BJ (cell line): Measurements from ENCODE around the gene MICAL1. TPM values are rescaled to one million over a fixed set of nuclear protein-coding genes. Genes with fewer than 3 reads are reported as not detected.

Source experiments
- CTCF ChIA-PET: fragments of 350-600 bp; formaldehyde crosslinking; extraction: SDS; loops from one replicate; lab custom pipeline; 2021; ENCODE audit warnings: antibody characterized with exemption, inconsistent platforms; lab: Yijun Ruan, JAX
- POLR2A ChIA-PET: fragments of 300-600 bp; sonication (Branson Sonifier 250); formaldehyde crosslinking; extraction: SDS; loops from one replicate; lab custom pipeline; 2021; ENCODE audit warnings: antibody characterized with exemption; lab: Charles Lee
- DNase-seq: peaks from one replicate; pipeline ENCODE4 v3.0.0-alpha.2; 2011; ENCODE audit warnings: low read depth
- H3K27me3 ChIP-seq: 2 replicates; pipeline ENCODE4 v1.6.0; 2011; ENCODE audit warnings: low read length; ENCODE audit not compliant: control insufficient read depth, insufficient read depth
- H3K36me3 ChIP-seq: 2 replicates; pipeline ENCODE4 v1.5.1; 2011; ENCODE audit warnings: low read length; ENCODE audit not compliant: control insufficient read depth, insufficient read depth
- H3K4me3 ChIP-seq: 2 replicates; pipeline ENCODE4 v1.5.1; 2011; ENCODE audit warnings: low read depth, mild to moderate bottlenecking, control low read depth, low read length
- CTCF ChIP-seq: IDR thresholded peaks from 2 replicates; pipeline ENCODE4 v1.5.1; 2011; ENCODE audit warnings: low read depth, mild to moderate bottlenecking, control low read depth, inconsistent platforms, low read length, moderate library complexity; ENCODE audit not compliant: insufficient read depth
- polyA plus RNA-seq: library from polyadenylated mRNA; depleted of rRNA; stranded (reverse); fragments of >200 nt; gene quantifications from 2 replicates; pipeline ENCODE4 v1.2.3, GENCODE V29; 2011

Gene MICAL1
- polyA plus RNA-seq, 1 experiment: 84.6 TPM

GRCh38 chr6:109475625-109476024, 20.1 kb upstream of the MICAL1 start:
- H3K36me3 ChIP-seq: peaks cover 13% of the 10 kb centered on the region
- CTCF ChIA-PET: interaction anchor here (1.0 kb wide), 1 partner anchor 13 kb away, joined by 4 read pairs; no protein-coding TSS in a partner anchor
- no peaks in the 10 kb centered on the region for H3K27me3 ChIP-seq
- TF ChIP-seq CTCF: no peak
- POLR2A ChIA-PET: interaction anchor here (0.6 kb wide), 1 partner anchor 564 kb away, joined by 3 read pairs; no protein-coding TSS in a partner anchor
- H3K4me3 ChIP-seq: no peak overlapping the region
- no peak for DNase-seq

- no peak for TF ChIP-seq CTCF
- no peaks in the 10 kb centered on the region for H3K27me3 ChIP-seq
- H3K4me3 ChIP-seq: no peak overlapping the region
- ChIA-PET POLR2A (no interaction called here), CTCF (no interaction called here)
- no peak for DNase-seq
- H3K36me3 ChIP-seq: peaks cover 17% of the 10 kb centered on the region
Observed at GRCh38 chr6:109474995-109475394, 19.4 kb upstream of the MICAL1 start.

- Histone ChIP-seq H3K27me3 (no peaks in the 10 kb centered on the region), H3K4me3 (no peak overlapping the region), H3K36me3 (peaks cover 19% of the 10 kb centered on the region)
- ChIA-PET POLR2A (no interaction called here), CTCF (interaction anchor here (1.1 kb wide), 1 partner anchor 17 kb away, joined by 3 read pairs; no protein-coding TSS in a partner anchor)
- no peak for DNase-seq
- no peak for TF ChIP-seq CTCF
Observed at GRCh38 chr6:109473120-109473519, 17.5 kb upstream of the MICAL1 start.

- ChIA-PET CTCF (interaction anchor here (1.1 kb wide), 2 partner anchors 11 to 16 kb away, joined by 3 read pairs; no protein-coding TSS in a partner anchor), POLR2A (no interaction called here)
- Histone ChIP-seq H3K36me3 (peaks cover 19% of the 10 kb centered on the region), H3K27me3 (no peaks in the 10 kb centered on the region), H3K4me3 (no peak overlapping the region)
- no peak for DNase-seq
- TF ChIP-seq CTCF: no peak
Observed at GRCh38 chr6:109472132-109472995, 16.8 kb upstream of the MICAL1 start.

GRCh38 chr6:109471105-109471810, 15.7 kb upstream of the MICAL1 start:
- CTCF ChIA-PET: interaction anchor here (1.1 to 1.5 kb wide), 2 partner anchors 10 to 31 kb away, joined by 3 read pairs; partner anchors contain the start of gene PPIL6
- Histone ChIP-seq H3K27me3 (no peaks in the 10 kb centered on the region), H3K4me3 (no peak overlapping the region), H3K36me3 (peaks cover 20% of the 10 kb centered on the region)
- no peak for DNase-seq
- no peak for TF ChIP-seq CTCF
- POLR2A ChIA-PET: no interaction called here
